ENCODE data around the gene ANO4.

The ANO4 gene

DNA sequence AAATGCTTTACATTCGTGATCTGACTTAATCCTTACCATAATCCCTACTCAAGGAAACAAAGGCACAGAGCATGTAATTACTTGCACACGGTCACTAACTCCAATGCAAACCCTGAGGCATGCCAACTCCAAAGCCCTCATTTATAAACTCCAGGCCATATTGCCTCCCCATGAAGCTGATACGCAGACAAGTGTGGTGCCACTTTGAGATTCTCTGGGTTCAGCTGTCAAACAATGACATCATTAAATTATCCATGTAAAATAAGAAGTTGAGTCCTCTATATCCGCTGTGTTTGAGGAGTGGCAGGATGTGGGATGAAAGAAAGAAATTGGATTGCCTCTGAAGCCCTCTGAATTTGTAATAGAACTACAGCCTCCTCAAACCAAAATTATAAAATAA lies 62.8 kb downstream of the ANO4 start:
- no peak overlapping the region for H3K27ac ChIP-seq
- no peak for TF ChIP-seq ZFX (IDR thresholded peaks at IDR 0.05; ENCODE audit: borderline replicate concordance)
- TF ChIP-seq, protein P1, sequence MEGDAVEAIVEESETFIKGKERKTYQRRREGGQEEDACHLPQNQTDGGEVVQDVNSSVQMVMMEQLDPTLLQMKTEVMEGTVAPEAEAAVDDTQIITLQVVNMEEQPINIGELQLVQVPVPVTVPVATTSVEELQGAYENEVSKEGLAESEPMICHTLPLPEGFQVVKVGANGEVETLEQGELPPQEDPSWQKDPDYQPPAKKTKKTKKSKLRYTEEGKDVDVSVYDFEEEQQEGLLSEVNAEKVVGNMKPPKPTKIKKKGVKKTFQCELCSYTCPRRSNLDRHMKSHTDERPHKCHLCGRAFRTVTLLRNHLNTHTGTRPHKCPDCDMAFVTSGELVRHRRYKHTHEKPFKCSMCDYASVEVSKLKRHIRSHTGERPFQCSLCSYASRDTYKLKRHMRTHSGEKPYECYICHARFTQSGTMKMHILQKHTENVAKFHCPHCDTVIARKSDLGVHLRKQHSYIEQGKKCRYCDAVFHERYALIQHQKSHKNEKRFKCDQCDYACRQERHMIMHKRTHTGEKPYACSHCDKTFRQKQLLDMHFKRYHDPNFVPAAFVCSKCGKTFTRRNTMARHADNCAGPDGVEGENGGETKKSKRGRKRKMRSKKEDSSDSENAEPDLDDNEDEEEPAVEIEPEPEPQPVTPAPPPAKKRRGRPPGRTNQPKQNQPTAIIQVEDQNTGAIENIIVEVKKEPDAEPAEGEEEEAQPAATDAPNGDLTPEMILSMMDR (IDR thresholded peaks at IDR 0.05), result no peak

DNA sequence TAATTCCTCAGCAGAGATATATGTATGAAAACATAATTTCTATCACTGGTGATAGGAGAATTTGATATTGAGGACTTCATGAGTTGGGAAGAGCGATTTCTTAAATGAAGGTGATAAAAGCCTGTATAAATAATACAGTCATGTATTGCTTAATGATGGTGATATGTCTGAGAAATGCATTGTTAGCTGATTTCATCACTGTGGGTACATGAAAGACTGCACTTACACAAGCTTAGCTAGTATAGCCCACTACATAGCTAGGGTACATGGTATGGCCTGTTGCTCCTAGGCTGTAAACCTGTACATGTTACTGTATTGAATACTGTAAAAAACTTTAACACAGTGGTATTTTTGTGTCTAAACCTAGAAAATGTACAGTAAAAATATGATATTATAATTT lies 63.4 kb downstream of the ANO4 start:
- TF ChIP-seq ZFX (IDR thresholded peaks at IDR 0.05; ENCODE audit: borderline replicate concordance), result no peak
- TF ChIP-seq, protein P1 (IDR thresholded peaks at IDR 0.05), result no peak
- no peak overlapping the region for H3K27ac ChIP-seq

DNA sequence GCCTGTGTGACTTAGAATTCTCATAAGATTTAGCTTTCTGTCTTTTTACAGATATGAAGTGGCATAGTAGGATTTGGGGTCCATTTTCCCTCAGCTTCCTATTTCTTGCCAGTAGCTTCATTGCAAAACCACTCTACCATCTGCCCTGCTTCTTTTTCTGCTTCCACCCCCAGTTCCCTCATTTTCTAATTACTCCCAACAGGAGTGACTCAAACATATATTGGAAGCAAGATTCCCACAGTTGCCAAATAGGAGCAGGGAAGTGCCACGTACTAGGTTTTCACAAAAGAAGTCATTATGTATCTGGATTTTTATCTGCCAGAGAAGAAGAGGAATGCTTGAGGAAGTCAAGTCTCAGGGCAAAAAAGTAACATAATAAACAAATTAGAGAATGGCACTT lies 64.1 kb downstream of the ANO4 start:
- TF ChIP-seq, protein P1 (IDR thresholded peaks at IDR 0.05), result no peak
- no peak for TF ChIP-seq ZFX (IDR thresholded peaks at IDR 0.05; ENCODE audit: borderline replicate concordance)
- no peak overlapping the region for H3K27ac ChIP-seq

DNA sequence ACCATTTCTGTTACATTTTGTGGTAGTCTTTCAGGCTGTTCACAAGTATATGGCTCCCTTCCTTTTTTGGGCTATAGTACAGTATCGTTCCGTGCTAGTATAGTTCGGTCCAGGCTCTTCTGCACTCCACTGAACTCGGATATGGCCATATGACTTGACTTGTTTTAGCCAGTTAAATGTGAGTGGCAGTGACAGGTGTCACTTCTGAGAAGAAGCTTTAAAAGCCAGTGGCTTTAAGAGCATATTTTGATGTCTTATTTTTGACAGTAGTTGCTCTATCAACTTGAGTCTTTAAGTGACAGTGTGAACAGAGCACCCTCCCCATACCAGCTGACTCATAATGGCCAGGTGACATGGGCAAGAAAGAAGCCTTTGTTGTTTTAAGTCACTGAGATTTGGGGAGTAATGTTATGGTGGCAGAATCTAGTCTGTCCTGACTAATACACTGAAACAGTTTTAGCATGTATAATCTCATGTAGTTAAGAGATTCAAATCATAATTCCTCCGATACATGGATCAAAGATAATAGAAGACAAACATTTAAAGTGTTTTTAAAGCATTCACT lies 64.6 kb downstream of the ANO4 start:
- H3K27ac ChIP-seq, result no peak overlapping the region
- TF ChIP-seq ZFX (IDR thresholded peaks at IDR 0.05; ENCODE audit: borderline replicate concordance), result no peak
- TF ChIP-seq, protein P1 (IDR thresholded peaks at IDR 0.05), result no peak

DNA sequence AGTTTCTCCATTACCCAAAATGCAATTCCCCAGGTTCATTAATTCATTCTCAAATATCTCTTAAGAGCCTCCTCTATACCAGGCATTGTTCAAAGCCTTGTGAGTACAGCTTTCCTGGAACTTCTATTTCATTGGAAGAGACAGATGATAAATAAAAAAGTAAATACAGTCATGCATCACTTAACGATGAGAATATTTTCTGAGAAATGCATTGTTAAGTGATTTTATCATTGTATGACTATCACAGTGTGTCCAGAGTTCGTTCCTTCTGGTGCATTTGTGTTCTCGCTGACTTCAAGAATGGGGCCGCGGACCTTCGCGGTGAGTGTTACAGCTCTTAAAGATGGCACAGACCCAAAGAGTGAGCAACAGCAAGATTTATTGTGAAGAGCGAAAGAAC lies 66.0 kb downstream of the ANO4 start:
- no peak overlapping the region for H3K27ac ChIP-seq
- TF ChIP-seq ZFX (IDR thresholded peaks at IDR 0.05; ENCODE audit: borderline replicate concordance), result no peak
- TF ChIP-seq, protein P1 (IDR thresholded peaks at IDR 0.05), result no peak

DNA sequence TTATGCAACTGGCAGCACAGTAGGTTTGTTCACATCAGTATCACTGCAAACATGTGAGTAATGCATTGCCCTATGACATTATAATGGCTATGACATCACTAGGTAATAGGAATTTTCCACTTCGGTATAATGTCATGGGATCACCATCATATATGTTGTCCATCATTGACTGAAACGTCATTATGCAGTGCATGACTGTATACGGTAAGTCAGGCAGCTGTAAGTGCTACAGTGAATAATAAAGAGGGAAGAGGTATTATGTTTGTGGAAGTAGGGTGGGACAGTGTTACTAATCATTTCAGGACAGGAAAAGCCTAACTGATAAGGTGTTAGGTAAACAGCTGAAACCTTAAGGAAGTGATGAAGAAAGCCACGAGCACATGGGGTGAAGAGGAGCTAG lies 68.1 kb downstream of the ANO4 start:
- no peak overlapping the region for H3K27ac ChIP-seq

DNA sequence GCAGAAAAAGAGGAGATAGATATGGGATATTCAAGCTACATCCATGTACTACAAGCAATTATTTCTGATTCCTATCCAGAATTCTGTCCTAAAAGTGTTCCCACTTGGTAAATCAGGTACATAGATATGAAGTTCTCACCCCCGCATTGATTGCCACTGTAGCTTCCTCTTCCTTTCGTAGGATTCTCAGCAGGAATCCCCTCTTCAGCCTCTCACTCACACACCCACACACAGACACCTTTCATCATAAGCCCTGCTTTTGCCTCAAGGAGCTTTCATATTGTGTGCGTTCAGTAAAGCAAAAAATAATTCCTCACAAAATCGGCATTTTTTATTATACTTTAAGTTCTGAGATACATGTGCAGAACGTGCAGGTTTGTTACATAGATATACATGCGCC lies 69.8 kb downstream of the ANO4 start:
- TF ChIP-seq ZFX (IDR thresholded peaks at IDR 0.05; ENCODE audit: borderline replicate concordance), result no peak
- no peak overlapping the region for H3K27ac ChIP-seq

More for the DNA sequence above, 68.1 kb downstream of the ANO4 start:
- no peak for TF ChIP-seq ZFX (IDR thresholded peaks at IDR 0.05; ENCODE audit: borderline replicate concordance)
- TF ChIP-seq, protein P1 (IDR thresholded peaks at IDR 0.05), result no peak
